Measurements from ENCODE around the gene WLS. TPM values are rescaled to one million over a fixed set of nuclear protein-coding genes. Genes with fewer than 3 reads are reported as not detected.

The WLS gene
- total RNA-seq, 2 donors from 2014 or later: 51.0 to 55.8 TPM

DNA sequence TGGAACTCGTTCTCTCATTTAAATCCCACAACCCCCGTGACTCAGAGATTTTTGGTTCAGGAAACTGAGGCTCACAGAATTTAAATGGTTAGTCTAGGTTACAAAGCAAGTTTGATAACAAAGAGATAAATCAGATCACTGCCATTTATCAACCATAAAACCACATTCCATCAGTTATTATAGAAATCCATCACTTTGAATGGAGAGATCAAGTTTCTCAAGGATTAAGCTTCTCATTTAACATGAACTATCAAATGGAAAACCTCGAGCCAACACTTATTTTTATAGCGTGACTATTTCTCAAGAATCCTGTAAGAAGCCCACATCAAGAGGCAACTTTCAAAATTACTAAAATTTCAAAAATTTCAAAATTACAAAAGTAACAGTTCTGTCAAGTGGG, 11.9 kb downstream of the WLS start:
- DNase-seq (ENCODE audit: low spot score): no peak
- Histone ChIP-seq H3K4me1 (peaks cover 0 to 38% of the 10 kb centered on the region in 2 donors), H3K36me3 (no peaks in the 10 kb centered on the region), H3K9me3 (no peaks in the 10 kb centered on the region), H3K27ac (no peak overlapping the region), H3K4me3 (no peak overlapping the region), H3K27me3 (no peaks in the 10 kb centered on the region)
- TF ChIP-seq, protein P1, sequence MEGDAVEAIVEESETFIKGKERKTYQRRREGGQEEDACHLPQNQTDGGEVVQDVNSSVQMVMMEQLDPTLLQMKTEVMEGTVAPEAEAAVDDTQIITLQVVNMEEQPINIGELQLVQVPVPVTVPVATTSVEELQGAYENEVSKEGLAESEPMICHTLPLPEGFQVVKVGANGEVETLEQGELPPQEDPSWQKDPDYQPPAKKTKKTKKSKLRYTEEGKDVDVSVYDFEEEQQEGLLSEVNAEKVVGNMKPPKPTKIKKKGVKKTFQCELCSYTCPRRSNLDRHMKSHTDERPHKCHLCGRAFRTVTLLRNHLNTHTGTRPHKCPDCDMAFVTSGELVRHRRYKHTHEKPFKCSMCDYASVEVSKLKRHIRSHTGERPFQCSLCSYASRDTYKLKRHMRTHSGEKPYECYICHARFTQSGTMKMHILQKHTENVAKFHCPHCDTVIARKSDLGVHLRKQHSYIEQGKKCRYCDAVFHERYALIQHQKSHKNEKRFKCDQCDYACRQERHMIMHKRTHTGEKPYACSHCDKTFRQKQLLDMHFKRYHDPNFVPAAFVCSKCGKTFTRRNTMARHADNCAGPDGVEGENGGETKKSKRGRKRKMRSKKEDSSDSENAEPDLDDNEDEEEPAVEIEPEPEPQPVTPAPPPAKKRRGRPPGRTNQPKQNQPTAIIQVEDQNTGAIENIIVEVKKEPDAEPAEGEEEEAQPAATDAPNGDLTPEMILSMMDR (IDR thresholded peaks at IDR 0.05): no peak

DNA sequence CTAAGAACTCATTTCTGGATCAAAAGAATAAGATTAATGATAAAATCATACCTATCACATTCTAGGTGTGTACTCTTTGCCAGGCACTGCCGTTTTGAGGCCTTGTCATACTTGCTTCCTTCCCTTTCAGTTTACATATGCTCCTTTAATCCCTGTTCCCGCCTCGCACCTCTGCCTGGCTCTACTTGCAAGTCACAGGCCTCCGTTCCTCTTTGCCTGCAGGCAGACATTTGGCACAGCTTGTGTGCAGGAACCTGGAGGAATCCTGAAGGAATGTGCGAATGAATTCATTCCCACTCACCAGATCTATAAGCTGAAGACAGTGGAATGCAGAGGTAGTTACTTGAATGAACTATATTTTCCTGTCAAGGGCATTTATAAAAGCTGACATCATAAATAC, 13.8 kb downstream of the WLS start:
- DNase-seq (ENCODE audit: low spot score): no peak
- Histone ChIP-seq H3K4me3 (no peak overlapping the region), H3K27ac (no peak overlapping the region), H3K9me3 (no peaks in the 10 kb centered on the region), H3K36me3 (no peaks in the 10 kb centered on the region), H3K4me1 (peaks cover 0 to 51% of the 10 kb centered on the region in 2 donors), H3K27me3 (no peaks in the 10 kb centered on the region)
- TF ChIP-seq, protein P1 (IDR thresholded peaks at IDR 0.05): no peak

DNA sequence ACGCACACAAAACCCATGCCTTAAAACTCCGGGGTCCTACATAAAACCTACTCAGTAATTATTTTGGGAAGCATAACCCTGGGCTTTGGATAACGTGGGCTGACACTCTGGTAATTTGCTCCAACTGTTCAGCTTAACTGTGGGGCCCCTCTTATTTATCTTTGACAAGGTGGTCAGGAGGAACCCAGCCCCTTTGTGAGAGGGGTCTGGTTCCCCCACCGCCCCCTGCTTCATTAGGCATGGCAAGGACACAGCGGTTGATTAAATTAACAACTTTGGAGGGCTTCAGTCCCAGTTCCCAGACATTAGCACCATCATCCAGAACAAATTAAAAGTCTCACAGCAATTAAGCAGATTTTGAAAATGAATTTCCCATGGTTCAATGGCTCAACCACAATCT, 14.7 kb downstream of the WLS start:
- DNase-seq (ENCODE audit: low spot score): no peak
- H3K27ac ChIP-seq: no peak overlapping the region
- no peaks in the 10 kb centered on the region for H3K9me3 ChIP-seq
- no peaks in the 10 kb centered on the region for H3K36me3 ChIP-seq
- H3K4me3 ChIP-seq: no peak overlapping the region
- H3K4me1 ChIP-seq: peaks cover 0 to 48% of the 10 kb centered on the region in 2 donors
- no peaks in the 10 kb centered on the region for H3K27me3 ChIP-seq
- TF ChIP-seq, protein P1 (IDR thresholded peaks at IDR 0.05): no peak

DNA sequence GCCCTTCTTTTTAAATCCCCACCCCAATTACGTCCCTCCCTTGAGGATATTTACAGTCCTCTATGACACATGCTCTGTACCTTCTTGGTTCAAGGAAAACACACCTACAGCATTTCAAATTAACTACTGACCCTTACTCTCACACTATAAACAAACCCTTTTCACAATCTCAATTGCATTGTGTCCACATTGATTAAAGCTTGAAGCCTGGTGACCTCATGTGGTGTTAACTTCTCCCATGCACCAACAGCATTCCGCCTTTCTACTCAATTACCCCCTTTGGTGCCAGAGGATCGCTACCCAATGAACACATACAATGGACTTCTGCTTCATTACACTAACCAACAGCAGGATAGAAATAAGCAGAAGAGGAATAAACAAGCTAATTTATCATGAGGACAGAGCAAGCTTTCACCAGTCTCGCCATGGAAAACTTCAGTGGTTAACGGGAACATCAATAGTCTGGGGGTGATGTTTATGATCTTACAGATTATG, 15.2 kb downstream of the WLS start:
- H3K4me3 ChIP-seq: no peak overlapping the region
- TF ChIP-seq, protein P1 (IDR thresholded peaks at IDR 0.05): no peak
- H3K27ac ChIP-seq: no peak overlapping the region
- H3K27me3 ChIP-seq: no peaks in the 10 kb centered on the region
- peaks cover 0 to 48% of the 10 kb centered on the region in 2 donors for H3K4me1 ChIP-seq
- DNase-seq (ENCODE audit: low spot score): no peak
- H3K36me3 ChIP-seq: no peaks in the 10 kb centered on the region
- no peaks in the 10 kb centered on the region for H3K9me3 ChIP-seq

DNA sequence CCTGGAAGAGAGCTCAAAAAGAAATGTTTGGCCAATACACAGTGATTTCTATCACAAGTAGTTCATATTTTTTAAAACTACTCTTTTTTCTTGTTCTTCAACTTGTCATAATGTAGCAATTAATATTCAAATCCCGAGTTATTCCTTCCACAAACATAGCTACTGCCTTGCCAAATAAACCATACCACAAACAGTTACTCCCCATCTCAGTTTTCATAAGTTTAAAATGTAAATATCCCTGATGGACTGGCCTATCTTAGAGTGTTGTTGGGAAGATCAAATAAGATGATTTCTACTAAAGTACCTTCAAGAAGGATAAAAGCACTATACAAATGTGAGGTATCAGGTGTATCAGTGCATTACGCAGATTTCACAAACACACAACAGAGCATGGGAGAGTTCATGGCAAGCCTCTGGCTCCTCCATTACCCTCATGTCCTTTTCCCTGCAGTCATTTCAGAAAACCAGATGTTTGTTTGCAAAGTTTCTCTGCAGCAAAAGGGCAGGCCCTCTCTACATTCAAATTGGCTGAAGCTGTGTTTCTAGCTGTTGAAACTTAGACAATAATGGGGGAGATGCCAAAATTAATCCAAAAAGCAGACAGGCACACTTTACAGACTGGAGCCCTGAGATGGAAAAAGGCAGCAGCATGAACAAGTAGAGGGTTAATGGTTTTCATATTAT, 16.1 kb downstream of the WLS start:
- DNase-seq (ENCODE audit: low spot score): no peak
- Histone ChIP-seq H3K4me1 (peaks cover 0 to 45% of the 10 kb centered on the region in 2 donors), H3K27me3 (no peaks in the 10 kb centered on the region), H3K27ac (no peak overlapping the region), H3K4me3 (no peak overlapping the region), H3K9me3 (no peaks in the 10 kb centered on the region), H3K36me3 (no peaks in the 10 kb centered on the region)
- TF ChIP-seq, protein P1 (IDR thresholded peaks at IDR 0.05): no peak

DNA sequence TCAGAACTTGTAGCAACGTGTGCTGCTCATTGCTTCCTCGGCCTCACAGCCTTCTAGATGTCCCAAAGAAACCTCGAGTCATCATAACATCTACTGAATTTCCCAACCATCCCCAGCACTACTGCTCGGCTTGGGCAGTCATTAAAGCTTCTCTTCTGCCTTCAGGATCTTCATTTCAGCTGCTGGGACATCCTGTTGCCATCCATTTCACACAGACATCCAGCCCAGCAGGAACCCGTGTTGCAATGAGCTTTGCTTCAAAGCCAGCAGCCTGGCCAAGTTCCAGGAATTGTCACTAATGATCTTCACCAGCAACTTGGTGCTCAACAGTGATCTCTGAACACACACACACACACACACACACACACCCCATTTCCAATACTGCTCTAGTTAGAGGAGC, 18.5 kb downstream of the WLS start:
- no peak overlapping the region for H3K4me3 ChIP-seq
- H3K9me3 ChIP-seq: no peaks in the 10 kb centered on the region
- peaks cover 0 to 56% of the 10 kb centered on the region in 2 donors for H3K4me1 ChIP-seq
- H3K27ac ChIP-seq: peak overlapping the region in 1 of 2 donors; percentile 36
- no peaks in the 10 kb centered on the region for H3K36me3 ChIP-seq
- DNase-seq (ENCODE audit: low spot score): peak; percentile 81
- no peaks in the 10 kb centered on the region for H3K27me3 ChIP-seq
- TF ChIP-seq, protein P1 (IDR thresholded peaks at IDR 0.05): no peak

Measured in right atrium auricular region (tissue), 2 donors.